NCI-H345 (cell line): Measurements from ENCODE around the gene CTNND1.
"Not testable (repeated sequence)": the region's sequence is repeated elsewhere in the genome, so short reads cannot be mapped to it uniquely, and the experiment has no call there.

Source experiments
- DNase-seq: peaks from one replicate; lab custom pipeline; 2025; lab: John Stamatoyannopoulos, UW

The CTNND1 gene, protein sequence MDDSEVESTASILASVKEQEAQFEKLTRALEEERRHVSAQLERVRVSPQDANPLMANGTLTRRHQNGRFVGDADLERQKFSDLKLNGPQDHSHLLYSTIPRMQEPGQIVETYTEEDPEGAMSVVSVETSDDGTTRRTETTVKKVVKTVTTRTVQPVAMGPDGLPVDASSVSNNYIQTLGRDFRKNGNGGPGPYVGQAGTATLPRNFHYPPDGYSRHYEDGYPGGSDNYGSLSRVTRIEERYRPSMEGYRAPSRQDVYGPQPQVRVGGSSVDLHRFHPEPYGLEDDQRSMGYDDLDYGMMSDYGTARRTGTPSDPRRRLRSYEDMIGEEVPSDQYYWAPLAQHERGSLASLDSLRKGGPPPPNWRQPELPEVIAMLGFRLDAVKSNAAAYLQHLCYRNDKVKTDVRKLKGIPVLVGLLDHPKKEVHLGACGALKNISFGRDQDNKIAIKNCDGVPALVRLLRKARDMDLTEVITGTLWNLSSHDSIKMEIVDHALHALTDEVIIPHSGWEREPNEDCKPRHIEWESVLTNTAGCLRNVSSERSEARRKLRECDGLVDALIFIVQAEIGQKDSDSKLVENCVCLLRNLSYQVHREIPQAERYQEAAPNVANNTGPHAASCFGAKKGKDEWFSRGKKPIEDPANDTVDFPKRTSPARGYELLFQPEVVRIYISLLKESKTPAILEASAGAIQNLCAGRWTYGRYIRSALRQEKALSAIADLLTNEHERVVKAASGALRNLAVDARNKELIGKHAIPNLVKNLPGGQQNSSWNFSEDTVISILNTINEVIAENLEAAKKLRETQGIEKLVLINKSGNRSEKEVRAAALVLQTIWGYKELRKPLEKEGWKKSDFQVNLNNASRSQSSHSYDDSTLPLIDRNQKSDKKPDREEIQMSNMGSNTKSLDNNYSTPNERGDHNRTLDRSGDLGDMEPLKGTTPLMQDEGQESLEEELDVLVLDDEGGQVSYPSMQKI

DNA sequence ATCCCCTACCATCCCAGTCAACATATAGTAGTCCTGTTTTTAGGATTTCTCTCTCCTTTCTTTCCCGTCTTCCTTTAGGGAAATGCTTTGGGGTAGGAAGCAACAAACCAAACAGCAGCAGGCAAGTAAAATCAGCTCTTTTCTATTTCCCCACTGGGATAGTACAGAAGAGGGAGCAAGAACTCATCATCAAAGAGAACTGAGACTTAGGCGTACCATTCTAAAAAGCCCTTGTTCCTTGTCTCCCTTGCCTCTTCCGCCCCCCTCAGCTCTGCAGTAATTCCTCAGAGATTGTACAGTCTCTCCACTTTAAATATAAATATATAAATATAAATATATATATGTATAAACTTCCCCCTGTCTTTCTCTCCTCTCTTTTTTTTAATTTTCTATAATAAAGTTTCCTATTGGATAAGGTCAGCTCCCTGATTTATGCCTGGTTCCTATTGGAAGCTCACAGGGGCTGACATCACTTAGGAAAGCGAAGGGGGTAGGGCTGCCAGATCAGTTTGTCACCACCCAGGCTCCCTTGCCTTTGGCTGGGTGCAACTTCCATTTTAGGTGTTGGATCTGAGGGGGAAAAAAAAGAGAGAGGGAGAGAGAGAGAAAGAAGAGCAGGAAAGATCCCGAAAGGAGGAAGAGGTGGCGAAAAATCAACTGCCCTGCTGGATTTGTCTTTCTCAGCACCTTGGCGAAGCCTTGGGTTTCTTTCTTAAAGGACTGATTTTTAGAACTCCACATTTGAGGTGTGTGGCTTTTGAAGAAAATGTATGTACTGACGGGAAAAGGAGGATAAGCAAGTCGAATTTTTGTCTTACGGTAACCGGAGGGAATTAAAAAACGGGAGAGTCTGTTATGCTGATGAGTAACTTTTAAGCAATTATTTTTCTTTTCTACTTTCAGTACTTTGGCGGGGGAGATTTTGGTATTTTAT is at the start of gene CTNND1:
CTNND1 (plus strand) TSS at position 502 of the 934 bp plus-strand sequence. CDS start 29,677 bp downstream, outside the sequence.
- no peak for DNase-seq

DNA sequence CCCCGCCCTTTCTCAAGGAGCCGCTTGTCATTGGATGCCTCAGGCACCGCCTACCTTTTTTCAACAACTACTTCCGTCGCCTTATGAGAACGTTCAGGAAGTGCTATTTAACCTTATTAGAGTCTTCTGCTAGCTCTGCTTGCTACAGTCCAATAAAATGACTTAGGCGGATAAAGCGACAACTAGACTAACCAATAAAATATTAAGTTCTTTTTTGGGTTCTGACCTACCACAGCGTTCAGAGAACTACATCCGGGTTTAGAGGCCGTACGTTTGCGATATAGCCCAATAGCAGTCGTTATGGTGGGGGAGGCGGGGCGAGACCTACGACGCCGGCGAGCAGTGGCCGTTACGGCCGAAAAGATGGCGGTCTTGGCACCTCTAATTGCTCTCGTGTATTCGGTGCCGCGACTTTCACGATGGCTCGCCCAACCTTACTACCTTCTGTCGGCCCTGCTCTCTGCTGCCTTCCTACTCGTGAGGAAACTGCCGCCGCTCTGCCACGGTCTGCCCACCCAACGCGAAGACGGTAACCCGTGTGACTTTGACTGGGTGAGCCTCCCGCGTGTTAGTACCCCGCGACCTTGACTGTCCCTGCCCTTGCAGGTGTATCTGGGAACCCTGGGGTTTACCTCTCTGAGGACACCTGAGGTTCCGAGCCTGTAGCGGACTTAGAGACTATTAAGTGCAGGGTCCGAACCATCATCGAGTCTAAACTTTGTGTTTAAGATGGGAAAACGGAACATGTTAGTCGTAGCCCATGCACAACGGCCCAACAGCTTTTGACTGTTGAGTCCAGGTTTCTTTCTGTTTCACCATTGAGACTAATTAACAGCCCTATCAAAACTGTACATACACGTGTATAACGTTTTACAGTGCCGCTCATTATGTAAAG is 49.1 kb upstream of the CTNND1 start, which contains the start of gene TMX2:
TMX2 (plus strand) TSS at position 338 of the 895 bp plus-strand sequence; CDS start at position 364, 26 bp downstream.
- DNase-seq, result peak; percentile 99

DNA sequence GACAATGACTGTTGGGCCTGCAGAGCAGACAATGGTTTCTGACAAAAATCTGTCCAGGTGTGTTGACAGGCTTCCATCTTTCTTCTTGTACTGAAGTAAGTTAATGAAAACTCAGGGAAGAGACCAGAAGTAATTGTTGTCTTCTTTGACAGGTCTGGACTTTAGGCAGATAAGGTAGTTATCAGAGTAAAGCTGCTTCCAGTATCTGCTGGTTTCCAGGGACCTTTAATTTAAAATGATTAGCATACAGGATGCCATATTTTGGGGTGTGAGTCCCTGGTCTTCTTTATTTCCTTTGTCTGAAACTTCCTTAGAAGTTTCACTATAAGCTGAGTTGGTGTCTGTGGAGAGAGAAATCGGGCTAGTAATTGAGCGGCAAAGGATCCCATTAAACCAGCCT is 47.8 kb upstream of the CTNND1 start:
- no peak for DNase-seq

DNA sequence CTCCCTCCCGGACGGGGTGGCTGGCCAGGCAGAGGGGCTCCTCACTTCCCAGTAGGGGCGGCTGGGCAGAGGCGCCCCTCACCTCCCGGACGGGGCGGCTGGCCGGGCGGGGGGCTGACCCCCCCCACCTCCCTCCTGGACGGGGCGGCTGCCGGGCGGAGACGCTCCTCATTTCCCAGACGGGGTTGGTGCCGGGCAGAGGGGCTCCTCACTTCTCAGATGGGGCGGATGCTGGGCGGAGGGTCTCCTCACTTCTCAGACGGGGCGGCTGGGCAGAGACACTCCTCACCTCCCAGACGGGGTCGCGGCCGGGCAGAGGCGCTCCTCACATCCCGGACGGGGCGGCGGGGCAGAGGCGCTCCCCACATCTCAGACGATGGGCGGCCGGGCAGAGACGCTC is 44.9 kb upstream of the CTNND1 start:
- not testable (repeated sequence) for DNase-seq

DNA sequence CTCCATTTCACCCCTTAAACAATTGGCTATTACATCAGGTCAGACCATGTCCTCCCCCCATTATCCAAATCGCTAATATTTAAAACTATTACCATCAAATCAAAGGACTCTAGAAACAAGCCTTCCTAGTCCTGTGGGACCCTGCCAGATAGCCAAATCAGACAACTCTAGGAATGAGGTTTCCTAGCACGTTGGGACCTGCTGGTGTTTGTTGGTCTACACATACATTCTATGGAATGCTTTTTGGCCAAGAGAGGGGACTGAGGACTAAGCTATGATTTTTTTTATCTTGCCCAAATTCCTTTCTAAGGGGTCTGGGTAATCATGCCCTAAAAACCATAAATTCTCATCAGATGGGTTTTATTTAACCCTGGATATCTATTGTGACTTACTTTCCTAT is 34.4 kb upstream of the CTNND1 start:
- DNase-seq, result no peak

DNA sequence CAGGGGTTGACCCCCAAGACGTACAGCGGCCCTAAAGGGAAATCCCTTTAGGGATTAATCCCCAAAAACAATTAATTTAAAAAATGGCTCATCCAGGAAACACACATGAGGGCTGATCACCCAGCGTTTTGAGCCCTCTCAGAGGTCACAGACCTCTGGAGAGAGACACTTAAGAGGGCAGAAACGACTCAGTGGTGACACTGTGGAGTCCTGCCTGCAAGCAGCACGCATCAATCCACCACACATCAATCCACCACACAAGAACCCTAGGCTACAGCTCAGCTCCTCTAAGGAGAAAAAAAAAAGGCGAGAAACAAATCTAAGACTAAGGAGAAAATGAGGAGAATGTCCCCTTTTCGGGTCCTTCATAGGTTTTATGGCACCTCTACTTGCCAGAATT is 32.8 kb upstream of the CTNND1 start:
- DNase-seq, result no peak

- no peak for DNase-seq
Observed at GRCh38 chr11:57729479-57729878, 32.1 kb upstream of the CTNND1 start.

DNA sequence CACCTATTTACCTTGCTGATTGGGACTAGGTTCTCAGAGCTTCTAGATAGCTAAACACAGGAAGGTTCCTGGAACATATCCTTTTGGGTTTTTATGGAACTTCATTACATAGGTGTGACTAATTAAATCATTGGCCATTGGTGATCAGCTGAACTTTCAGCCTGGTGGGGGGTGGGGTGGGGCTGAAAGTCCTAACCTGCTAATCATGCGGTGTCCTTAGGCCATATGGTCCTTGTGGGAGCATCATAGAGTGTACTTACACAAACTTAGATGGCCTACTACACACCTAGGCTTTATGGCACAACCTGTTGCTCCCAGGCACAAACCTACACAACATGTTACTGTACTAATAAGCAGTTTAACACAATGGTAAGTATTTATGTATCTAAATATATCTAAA is 28.9 kb upstream of the CTNND1 start:
- DNase-seq, result no peak

DNA sequence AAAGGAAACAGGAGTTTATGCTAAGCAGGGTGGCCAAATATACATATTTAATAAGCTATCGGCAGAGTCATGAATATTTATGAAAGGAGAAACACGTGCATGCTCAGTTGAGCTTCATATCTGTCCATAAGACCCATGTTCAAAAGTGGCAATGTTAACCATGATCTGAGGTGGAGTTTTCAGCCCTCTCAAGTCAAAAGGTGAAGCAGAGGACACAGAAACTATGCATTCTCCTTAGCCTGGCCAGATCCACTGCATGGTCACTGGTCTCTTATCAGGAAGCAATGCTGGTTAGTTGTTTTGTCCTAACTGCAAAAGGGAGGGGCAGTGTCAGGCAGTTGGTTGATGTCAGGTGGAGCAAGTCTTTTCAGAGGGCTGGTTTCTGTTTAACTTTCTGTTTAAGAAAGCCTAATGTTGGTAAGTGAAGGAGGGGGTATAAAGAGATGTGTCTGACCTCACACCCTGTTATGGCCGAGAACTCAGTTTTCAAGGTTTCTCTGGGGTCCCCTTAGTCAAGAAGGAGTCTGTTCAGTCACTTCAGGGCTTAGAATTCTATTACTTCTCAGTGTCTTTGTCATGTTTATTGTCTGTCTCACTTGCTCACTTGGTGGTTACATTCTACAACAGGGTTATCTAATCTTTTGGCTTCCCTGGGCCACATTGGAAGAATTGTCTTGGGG is 25.8 kb upstream of the CTNND1 start:
- DNase-seq, result no peak

DNA sequence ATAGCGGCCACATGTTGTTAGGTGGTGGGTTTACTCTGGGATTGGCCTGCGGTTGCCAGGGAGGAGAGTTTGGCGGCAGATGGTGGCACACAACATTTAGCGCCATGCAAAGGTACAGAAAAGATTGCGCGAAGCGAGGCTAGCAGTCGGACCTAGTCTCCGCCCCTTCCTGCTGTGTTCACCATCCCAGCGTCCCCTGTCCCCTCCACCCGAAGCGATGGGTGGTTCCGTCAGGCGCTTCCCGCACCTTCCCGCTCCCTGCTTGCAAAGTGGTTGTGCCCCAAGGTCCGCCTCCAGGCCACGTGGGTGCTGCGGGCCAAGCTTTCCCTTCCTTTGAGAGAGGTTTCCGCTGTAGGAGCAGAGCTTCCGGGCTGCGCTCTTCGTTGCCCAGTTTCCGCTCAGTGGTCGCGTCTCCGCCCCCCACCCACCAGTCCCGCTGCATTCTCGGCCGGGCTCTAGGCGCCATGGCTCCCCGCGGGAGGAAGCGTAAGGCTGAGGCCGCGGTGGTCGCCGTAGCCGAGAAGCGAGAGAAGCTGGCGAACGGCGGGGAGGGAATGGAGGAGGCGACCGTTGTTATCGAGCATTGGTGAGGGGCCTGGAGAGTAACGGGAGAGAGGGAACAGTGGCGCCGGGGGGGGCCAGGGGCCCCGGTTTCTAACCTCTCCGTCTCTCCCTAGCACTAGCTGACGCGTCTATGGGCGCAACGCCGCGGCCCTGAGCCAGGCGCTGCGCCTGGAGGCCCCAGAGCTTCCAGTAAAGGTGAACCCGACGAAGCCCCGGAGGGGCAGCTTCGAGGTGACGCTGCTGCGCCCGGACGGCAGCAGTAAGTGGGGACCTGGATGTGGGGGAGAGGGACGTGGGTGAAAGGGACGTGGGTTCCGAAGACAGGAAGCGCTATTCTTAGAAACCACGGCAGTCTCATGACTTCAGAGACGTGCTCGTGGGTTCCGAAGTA is 20.2 kb upstream of the CTNND1 start, which contains the start of gene SELENOH:
SELENOH (plus strand) TSS at position 360 of the 955 bp plus-strand sequence; CDS start at position 465, 105 bp downstream.
- peak; percentile 96 for DNase-seq

DNA sequence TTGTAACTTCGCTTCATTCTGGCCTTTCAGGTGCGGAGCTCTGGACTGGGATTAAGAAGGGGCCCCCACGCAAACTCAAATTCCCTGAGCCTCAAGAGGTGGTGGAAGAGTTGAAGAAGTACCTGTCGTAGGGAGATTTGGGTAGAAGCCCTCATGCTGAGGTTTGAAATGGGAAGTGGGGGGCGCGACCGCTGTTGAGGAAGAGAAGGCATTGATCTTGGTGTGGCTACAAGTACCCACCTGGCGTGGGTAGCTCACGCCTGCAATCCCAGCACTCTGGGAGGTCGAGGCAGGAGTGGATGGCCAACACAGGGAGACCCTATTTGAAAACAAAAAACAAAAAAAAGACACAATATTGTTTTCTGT is 19.5 kb upstream of the CTNND1 start:
- no peak for DNase-seq

- DNase-seq, result no peak
Observed at GRCh38 chr11:57744357-57744756, 17.2 kb upstream of the CTNND1 start.

DNA sequence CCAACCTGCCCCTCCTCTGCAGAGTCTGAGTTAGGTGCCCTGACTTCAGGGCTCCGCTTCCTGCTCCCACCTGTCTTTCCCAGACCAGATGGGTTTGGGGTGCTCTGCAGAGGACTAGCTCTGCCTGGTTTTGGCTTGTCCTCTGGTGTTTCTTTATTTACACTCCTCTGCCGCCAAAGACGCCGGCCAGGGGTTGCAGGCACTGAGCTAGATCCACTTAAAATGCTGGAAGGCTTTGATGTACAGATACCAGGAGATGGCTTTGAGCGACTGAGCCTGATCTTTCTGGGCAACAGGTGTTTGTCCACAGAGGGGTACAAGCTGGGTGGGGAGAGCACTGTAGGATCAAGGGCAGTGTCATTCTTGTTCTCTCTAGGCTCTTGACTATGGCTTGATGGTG is 16.4 kb upstream of the CTNND1 start:
- no peak for DNase-seq

DNA sequence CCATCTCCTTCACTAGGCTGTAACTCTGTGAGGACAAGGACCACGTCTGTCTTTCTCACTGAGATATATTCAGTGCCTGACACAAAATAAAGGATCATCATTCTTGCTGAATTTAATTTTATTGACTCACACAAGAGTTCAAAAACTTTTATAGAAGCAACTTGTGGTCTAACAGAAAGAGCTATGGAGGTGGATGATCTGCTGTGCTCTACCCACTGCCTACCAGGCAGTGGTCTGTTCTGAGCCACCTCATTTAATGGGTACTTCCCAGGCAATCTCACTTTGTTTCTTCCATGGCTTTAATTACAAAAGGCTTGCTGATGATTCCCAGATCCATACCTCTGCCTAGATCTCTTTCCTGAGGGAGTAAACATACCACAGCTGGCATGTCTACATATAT is 14.7 kb upstream of the CTNND1 start:
- DNase-seq, result no peak

DNA sequence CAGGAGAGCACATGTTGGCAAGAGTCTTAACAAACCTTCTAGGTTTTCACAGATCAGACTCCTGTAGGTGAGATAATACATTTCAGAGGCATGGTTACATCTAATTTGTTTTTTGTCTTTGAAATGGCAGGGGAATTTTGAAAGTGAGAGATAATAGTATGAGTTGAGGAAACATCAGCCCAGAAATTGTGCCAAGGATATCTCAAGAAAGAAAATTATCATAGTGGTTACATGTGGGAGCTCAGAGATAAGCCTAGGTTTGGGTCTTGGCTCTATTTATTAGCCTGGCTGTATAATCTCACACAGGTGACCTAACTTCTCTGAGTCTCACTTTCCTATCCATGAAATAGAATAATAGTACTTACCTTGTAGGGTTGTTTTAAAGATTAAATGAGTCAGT is 10.4 kb upstream of the CTNND1 start:
- no peak for DNase-seq

GRCh38 chr11:57751676-57752253 is 9.8 kb upstream of the CTNND1 start, which contains the start of gene BTBD18:
Gene BTBD18, minus strand, starts transcription at chr11:57751819. Its CDS starts 631 bp downstream, at chr11:57751188.
- no peak for DNase-seq

GRCh38 chr11:57752954-57753353 is 8.6 kb upstream of the CTNND1 start:
- DNase-seq, result no peak

DNA sequence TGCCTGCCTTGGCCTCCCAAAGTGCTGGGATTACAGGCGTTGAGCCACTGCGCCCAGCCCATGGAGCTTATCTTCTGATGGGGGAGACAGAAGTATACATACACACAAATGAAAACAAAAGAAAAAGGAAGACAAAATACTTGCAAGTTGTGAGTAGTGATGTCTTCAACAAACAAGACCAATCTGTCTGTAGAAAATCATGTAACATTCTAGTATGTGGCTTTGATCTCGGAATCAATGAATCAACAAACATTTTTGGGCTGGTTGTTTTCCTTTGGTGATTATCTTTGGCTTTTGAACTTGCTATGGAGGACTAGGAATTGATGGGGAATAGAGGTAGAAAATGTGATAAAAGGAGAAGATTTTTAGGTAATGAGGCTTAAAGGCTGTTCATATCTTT is 3.4 kb upstream of the CTNND1 start:
- DNase-seq, result no peak
